ENCODE results near the gene SMG5. TPM values are rescaled to one million over a fixed set of nuclear protein-coding genes. Genes with fewer than 3 reads are reported as not detected.

SMG5 gene
- polyA plus RNA-seq, 1 donor from 2014 or later = 57.3 TPM

GRCh38 chr1:156200044-156200443 is 82.6 kb downstream of the SMG5 start:
- Histone ChIP-seq H3K27me3 (ENCODE audit: insufficient read depth, low read depth, low read length) (no peaks in the 10 kb centered on the region), H3K9me2 (ENCODE audit: insufficient read depth, low read length) (no peaks in the 10 kb centered on the region), H3K4me3 (ENCODE audit: low read length) (no peak overlapping the region), H3K27ac (ENCODE audit: low read length) (no peak overlapping the region), H3K9ac (ENCODE audit: low read length) (no peak overlapping the region), H2AFZ (ENCODE audit: low read depth, low read length) (no peak overlapping the region), H4K20me1 (ENCODE audit: insufficient read depth) (no peaks in the 10 kb centered on the region), H3K36me3 (ENCODE audit: insufficient read depth, low read length) (no peaks in the 10 kb centered on the region), H3K79me2 (replicated peaks; ENCODE audit: insufficient read depth, low read length) (peaks cover 31% of the 10 kb centered on the region), H3F3A (ENCODE audit: insufficient read depth, low read length, poor library complexity, severe bottlenecking) (no peaks in the 10 kb centered on the region), H3K9me3 (ENCODE audit: low read length) (no peaks in the 10 kb centered on the region), H3K4me2 (ENCODE audit: low read length) (no peak overlapping the region)
- TF ChIP-seq RAD21 (conservative IDR thresholded peaks at IDR 0.05) = no peak
- no peak for TF ChIP-seq TAF1 (IDR thresholded peaks at IDR 0.05; ENCODE audit: low read depth)
- no peak for TF ChIP-seq POLR2AphosphoS5 (IDR thresholded peaks at IDR 0.05)
- TF ChIP-seq SMC3 (conservative IDR thresholded peaks at IDR 0.05; ENCODE audit: poor library complexity) = no peak
- no peak for TF ChIP-seq EP300 (conservative IDR thresholded peaks at IDR 0.05; ENCODE audit: poor library complexity, severe bottlenecking)
- TF ChIP-seq MXI1 (conservative IDR thresholded peaks at IDR 0.05; ENCODE audit: poor library complexity, severe bottlenecking) = no peak
- TF ChIP-seq EZH2 (IDR thresholded peaks at IDR 0.05; ENCODE audit: borderline replicate concordance, insufficient read depth, low read length, poor library complexity, severe bottlenecking) = no peak
- TF ChIP-seq, protein P1, sequence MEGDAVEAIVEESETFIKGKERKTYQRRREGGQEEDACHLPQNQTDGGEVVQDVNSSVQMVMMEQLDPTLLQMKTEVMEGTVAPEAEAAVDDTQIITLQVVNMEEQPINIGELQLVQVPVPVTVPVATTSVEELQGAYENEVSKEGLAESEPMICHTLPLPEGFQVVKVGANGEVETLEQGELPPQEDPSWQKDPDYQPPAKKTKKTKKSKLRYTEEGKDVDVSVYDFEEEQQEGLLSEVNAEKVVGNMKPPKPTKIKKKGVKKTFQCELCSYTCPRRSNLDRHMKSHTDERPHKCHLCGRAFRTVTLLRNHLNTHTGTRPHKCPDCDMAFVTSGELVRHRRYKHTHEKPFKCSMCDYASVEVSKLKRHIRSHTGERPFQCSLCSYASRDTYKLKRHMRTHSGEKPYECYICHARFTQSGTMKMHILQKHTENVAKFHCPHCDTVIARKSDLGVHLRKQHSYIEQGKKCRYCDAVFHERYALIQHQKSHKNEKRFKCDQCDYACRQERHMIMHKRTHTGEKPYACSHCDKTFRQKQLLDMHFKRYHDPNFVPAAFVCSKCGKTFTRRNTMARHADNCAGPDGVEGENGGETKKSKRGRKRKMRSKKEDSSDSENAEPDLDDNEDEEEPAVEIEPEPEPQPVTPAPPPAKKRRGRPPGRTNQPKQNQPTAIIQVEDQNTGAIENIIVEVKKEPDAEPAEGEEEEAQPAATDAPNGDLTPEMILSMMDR (IDR thresholded peaks at IDR 0.05; ENCODE audit: poor library complexity, severe bottlenecking) = no peak
- no peak for TF ChIP-seq REST (IDR thresholded peaks at IDR 0.05; ENCODE audit: borderline replicate concordance)

Other genes with a start within 250 kb of the SMG5 start
- gene UBQLN4, start 229.0 kb downstream of the SMG5 start, polyA plus RNA-seq = 34.9 and 39.3 TPM in 2 replicates
- gene LAMTOR2, start 228.0 kb downstream of the SMG5 start, polyA plus RNA-seq = 81.3 and 82.6 TPM in 2 replicates
- gene RAB25, start 221.7 kb downstream of the SMG5 start, polyA plus RNA-seq = 1.3 TPM in 1 of 2 replicates, not detected in the other
- gene MEX3A, start 200.4 kb downstream of the SMG5 start, polyA plus RNA-seq = 39.8 and 44.4 TPM in 2 replicates
- gene LMNA, start 168.1 kb downstream of the SMG5 start, polyA plus RNA-seq = 90.7 and 103 TPM in 2 replicates
- 17.1 and 38.4 TPM in 2 replicates for gene SEMA4A, start 129.2 kb downstream of the SMG5 start, polyA plus RNA-seq
- gene SLC25A44, start 88.7 kb downstream of the SMG5 start, polyA plus RNA-seq = 13.7 and 16.2 TPM in 2 replicates
- gene PMF1, start 69.8 kb downstream of the SMG5 start, polyA plus RNA-seq = 97.0 and 98.7 TPM in 2 replicates
- gene BGLAP, start 40.6 kb downstream of the SMG5 start, polyA plus RNA-seq = 1.9 and 2.5 TPM in 2 replicates
- 16.8 and 27.3 TPM in 2 replicates for gene PAQR6, start 34.8 kb downstream of the SMG5 start, polyA plus RNA-seq
- gene TMEM79, start 1.5 kb upstream of the SMG5 start, polyA plus RNA-seq = 5.9 and 6.8 TPM in 2 replicates
- 3.3 and 4.1 TPM in 2 replicates for gene GLMP, start 12.9 kb upstream of the SMG5 start, polyA plus RNA-seq
- 1.4 and 1.8 TPM in 2 replicates for gene VHLL, start 16.5 kb upstream of the SMG5 start, polyA plus RNA-seq
- 288 and 326 TPM in 2 replicates for gene CCT3, start 55.5 kb upstream of the SMG5 start, polyA plus RNA-seq
- not detected in 2 replicates for gene TSACC, start 55.7 kb upstream of the SMG5 start, polyA plus RNA-seq
- gene RHBG, start 86.4 kb upstream of the SMG5 start, polyA plus RNA-seq = not detected in 2 replicates
- gene MEF2D, start 217.9 kb upstream of the SMG5 start, polyA plus RNA-seq = 4.7 and 5.2 TPM in 2 replicates

Data from neural cell (in vitro differentiated cells).